ENCODE measurements around the gene SKA2.
"Not testable (repeated sequence)": the region's sequence is repeated elsewhere in the genome, so short reads cannot be mapped to it uniquely, and the experiment has no call there.

SKA2 gene

DNA sequence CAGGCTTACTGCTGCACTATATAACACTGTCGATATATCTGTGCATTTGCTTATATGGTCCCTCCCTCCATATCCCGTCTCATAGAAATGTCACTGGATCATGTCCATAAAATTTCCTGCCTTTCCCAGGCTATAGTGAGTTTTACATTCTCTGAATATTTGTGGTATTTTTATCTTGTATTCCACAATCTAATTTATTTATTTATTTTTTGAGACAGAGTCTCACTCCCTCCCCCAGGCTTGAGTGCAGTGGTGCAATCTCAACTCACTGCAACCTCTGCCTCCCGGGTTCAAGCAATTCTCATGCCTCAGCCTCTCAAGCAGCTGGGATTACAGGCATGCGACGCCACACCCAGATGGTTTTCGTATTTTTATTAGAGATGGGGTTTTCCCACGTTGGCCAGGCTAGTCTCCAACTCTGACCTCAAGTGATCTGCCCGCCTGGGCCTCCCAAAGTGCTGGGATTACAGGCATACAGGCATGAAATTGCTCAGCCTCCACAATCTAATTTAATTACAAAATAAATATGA, 61.2 kb downstream of the SKA2 start:
- DNase-seq, result no peak

- no peak for DNase-seq
Observed at GRCh38 chr17:59093145-59093701, 61.8 kb downstream of the SKA2 start.

- not testable (repeated sequence) for DNase-seq
Observed at GRCh38 chr17:59090593-59090992, 64.4 kb downstream of the SKA2 start.

GRCh38 chr17:59084154-59084553, 70.8 kb downstream of the SKA2 start:
- DNase-seq, result no peak

- DNase-seq, result no peak
Observed at GRCh38 chr17:59074494-59074893, 80.5 kb downstream of the SKA2 start.

DNA sequence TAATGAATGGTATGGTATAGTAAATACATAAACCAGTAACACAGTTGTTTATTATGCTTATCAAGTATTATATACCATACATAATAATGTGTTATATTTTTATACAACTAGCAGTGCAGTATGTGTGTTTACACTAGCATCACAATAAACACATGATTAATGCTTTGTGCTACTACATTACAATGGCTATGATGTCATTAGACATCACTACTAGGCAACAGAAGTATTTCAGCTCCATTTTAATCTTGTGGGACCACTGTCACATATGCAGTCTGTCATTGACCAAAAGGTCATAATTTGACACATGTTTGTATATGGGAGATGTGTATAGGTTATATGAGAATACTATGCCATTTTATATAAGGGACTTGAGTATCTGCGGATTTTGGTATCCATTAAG, 81.0 kb downstream of the SKA2 start:
- DNase-seq, result no peak

GRCh38 chr17:59069856-59070255, 85.1 kb downstream of the SKA2 start:
- no peak for DNase-seq

GRCh38 chr17:59067756-59068155, 87.2 kb downstream of the SKA2 start:
- DNase-seq, result no peak

- no peak for DNase-seq
Observed at GRCh38 chr17:59067340-59067739, 87.6 kb downstream of the SKA2 start.

GRCh38 chr17:59062509-59062908, 92.5 kb downstream of the SKA2 start:
- no peak for DNase-seq

Measured in activated CD4-positive, CD25-positive, alpha-beta regulatory T cell treated with anti-CD3 and anti-CD28 coated beads, Interleukin-2, amount 50 U/mL, for 72 hours (primary cell).